ENCODE measurements around the gene FKBP9.
"Not testable (repeated sequence)": the region's sequence is repeated elsewhere in the genome, so short reads cannot be mapped to it uniquely, and the experiment has no call there.

DNA sequence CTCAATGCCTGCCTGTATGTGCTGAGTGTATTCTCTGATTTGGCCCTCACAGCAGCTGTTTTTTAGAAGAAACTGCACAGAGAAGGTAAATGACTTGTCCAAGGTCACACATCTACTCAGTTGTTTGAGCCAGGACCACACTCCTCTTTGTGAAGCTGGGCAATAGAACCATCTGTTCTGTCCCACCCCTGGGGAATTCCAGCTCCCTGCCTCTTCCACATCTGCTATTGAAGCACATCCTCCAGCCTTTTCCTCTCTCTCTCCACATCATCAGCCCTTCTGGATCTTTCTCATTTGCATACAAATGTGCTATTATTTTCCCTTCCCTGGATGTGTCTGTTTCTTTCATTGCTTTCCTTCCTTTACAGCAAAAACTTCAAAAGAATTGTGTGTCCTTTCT, 45.9 kb downstream of the FKBP9 start:
- TF ChIP-seq, protein P1, sequence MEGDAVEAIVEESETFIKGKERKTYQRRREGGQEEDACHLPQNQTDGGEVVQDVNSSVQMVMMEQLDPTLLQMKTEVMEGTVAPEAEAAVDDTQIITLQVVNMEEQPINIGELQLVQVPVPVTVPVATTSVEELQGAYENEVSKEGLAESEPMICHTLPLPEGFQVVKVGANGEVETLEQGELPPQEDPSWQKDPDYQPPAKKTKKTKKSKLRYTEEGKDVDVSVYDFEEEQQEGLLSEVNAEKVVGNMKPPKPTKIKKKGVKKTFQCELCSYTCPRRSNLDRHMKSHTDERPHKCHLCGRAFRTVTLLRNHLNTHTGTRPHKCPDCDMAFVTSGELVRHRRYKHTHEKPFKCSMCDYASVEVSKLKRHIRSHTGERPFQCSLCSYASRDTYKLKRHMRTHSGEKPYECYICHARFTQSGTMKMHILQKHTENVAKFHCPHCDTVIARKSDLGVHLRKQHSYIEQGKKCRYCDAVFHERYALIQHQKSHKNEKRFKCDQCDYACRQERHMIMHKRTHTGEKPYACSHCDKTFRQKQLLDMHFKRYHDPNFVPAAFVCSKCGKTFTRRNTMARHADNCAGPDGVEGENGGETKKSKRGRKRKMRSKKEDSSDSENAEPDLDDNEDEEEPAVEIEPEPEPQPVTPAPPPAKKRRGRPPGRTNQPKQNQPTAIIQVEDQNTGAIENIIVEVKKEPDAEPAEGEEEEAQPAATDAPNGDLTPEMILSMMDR (conservative IDR thresholded peaks at IDR 0.05; ENCODE audit: low read depth, low read length) = not testable (repeated sequence)
- not testable (repeated sequence) for TF ChIP-seq EZH2 (IDR thresholded peaks at IDR 0.05; ENCODE audit: borderline replicate concordance, low read depth, low read length, poor library complexity, severe bottlenecking)
